Activated CD8-positive, alpha-beta T cell treated with anti-CD3 and anti-CD28 coated beads for 36 hours (primary cell): ENCODE results near the gene RTP4. TPM values are rescaled to one million over a fixed set of nuclear protein-coding genes. Genes with fewer than 3 reads are reported as not detected.

ENCODE experiments used
- ATAC-seq: fragments of 200-7000 bp; cut with Tn5 transposase; one replicate; pipeline ENCODE4 v1.10.0; 2021; ENCODE audit warnings: mild to moderate bottlenecking, moderate library complexity
- CTCF ChIA-PET: fragments of 350-600 bp; sonication (Branson Sonifier 250); formaldehyde crosslinking; loops from one replicate; lab custom pipeline; 2021; ENCODE audit warnings: antibody characterized with exemption; lab: Charles Lee
- POLR2A ChIA-PET: fragments of 350-600 bp; sonication (Branson Sonifier 250); formaldehyde crosslinking; loops from one replicate; lab custom pipeline; 2021; ENCODE audit warnings: antibody characterized with exemption; lab: Charles Lee
- DNase-seq: peaks from one replicate; pipeline ENCODE4 v3.0.0-alpha.2; 2020
- H3K27ac Mint-ChIP-seq: one replicate; pipeline ENCODE4 v1.8.0; 2021; ENCODE audit warnings: mild to moderate bottlenecking, mixed read lengths
- H3K27me3 Mint-ChIP-seq: one replicate; pipeline ENCODE4 v1.8.0; 2021; ENCODE audit warnings: mixed read lengths
- H3K36me3 Mint-ChIP-seq: one replicate; pipeline ENCODE4 v1.8.0; 2021; ENCODE audit warnings: low read depth, mixed read lengths
- H3K4me1 Mint-ChIP-seq: one replicate; pipeline ENCODE4 v1.8.0; 2021; ENCODE audit warnings: low read depth, mixed read lengths
- H3K4me3 Mint-ChIP-seq: one replicate; pipeline ENCODE4 v1.8.0; 2021; ENCODE audit warnings: mild to moderate bottlenecking, moderate library complexity, mixed read lengths
- H3K9me3 Mint-ChIP-seq: one replicate; pipeline ENCODE4 v1.8.0; 2021; ENCODE audit warnings: mixed read lengths
- intact Hi-C: fragments of 100-400 bp; cut with micrococcal nuclease; formaldehyde crosslinking; loops from one replicate; pipeline ENCODE4 v1.10.0; 2022
- total RNA-seq, 2 experiments: library from RNA; stranded (reverse); gene quantifications; one replicate each; pipeline ENCODE4 v1.2.3, GENCODE V29; 2021
- TF ChIP-seq, protein P1 (sequence below): fragments of 200-600 bp; IDR thresholded peaks from one replicate; pipeline ENCODE4 v1.8.0; 2022; ENCODE audit warnings: antibody characterized with exemption, mild to moderate bottlenecking

Gene RTP4
- total RNA-seq, 2 experiments from 2014 or later, result 3.4 to 3.6 TPM

DNA sequence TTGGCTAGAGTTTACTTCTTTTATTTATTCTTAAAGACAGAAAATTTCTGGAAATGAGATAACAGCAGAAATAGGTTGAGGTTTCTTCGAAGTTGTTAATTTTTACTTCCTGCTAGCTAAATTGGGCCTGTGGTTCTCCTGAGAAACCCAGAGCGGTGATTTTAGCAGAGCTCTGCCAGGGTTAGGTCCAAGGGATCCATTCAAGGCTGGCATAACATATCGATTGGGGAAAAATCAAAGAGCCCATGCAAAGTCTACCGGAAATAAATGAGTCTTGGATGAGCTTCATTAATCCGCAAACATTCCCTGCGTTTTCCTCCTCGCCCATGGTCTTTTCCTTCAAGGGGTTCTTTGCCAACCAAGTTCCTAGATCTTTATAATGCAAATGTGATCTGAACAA is 45.9 kb upstream of the RTP4 start:
- ATAC-seq (no peak), DNase-seq (no peak)
- Mint-ChIP-seq H3K36me3 (no peaks in the 10 kb centered on the region), H3K27me3 (peaks cover 20% of the 10 kb centered on the region), H3K27ac (no peak overlapping the region), H3K4me3 (no peak overlapping the region), H3K4me1 (peaks cover 6% of the 10 kb centered on the region), H3K9me3 (no peaks in the 10 kb centered on the region)
- TF ChIP-seq, protein P1, sequence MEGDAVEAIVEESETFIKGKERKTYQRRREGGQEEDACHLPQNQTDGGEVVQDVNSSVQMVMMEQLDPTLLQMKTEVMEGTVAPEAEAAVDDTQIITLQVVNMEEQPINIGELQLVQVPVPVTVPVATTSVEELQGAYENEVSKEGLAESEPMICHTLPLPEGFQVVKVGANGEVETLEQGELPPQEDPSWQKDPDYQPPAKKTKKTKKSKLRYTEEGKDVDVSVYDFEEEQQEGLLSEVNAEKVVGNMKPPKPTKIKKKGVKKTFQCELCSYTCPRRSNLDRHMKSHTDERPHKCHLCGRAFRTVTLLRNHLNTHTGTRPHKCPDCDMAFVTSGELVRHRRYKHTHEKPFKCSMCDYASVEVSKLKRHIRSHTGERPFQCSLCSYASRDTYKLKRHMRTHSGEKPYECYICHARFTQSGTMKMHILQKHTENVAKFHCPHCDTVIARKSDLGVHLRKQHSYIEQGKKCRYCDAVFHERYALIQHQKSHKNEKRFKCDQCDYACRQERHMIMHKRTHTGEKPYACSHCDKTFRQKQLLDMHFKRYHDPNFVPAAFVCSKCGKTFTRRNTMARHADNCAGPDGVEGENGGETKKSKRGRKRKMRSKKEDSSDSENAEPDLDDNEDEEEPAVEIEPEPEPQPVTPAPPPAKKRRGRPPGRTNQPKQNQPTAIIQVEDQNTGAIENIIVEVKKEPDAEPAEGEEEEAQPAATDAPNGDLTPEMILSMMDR, result no peak
- intact Hi-C loops, result no loop called here
- ChIA-PET CTCF (interaction anchor here (0.9 to 11.9 kb wide), 8 partner anchors 10 to 393 kb away, joined by 3 to 372 read pairs (median 4); no protein-coding TSS in a partner anchor), POLR2A (no interaction called here)

DNA sequence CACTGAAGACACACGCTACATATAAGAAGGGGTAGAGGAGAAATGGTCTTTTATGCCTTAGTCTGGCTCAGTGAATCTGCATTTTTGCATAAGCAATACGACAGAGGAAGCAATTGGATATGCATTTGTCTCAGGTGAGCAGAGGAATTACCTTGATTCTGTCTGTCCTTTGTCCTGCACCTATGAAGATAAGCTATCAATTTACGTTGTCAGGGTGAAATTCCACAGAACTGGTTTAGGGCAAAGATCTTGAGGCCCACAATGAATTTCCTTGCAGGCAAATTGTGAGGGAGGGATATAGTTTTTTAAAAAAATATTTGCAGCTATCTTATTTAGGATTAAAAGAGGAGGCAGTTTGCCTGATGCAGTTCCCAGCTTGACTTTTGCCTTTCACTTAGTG is 45.1 kb upstream of the RTP4 start:
- peaks cover 6% of the 10 kb centered on the region for H3K4me1 Mint-ChIP-seq
- intact Hi-C loops, result no loop called here
- CTCF ChIA-PET, result interaction anchor here (0.8 to 11.9 kb wide), 7 partner anchors 63 to 391 kb away, joined by 3 to 372 read pairs (median 4); no protein-coding TSS in a partner anchor
- H3K27me3 Mint-ChIP-seq, result peaks cover 16% of the 10 kb centered on the region
- DNase-seq, result no peak
- no peak overlapping the region for H3K27ac Mint-ChIP-seq
- no peak for ATAC-seq
- no peaks in the 10 kb centered on the region for H3K36me3 Mint-ChIP-seq
- TF ChIP-seq, protein P1, result no peak
- no peak overlapping the region for H3K4me3 Mint-ChIP-seq
- POLR2A ChIA-PET, result no interaction called here
- H3K9me3 Mint-ChIP-seq, result no peaks in the 10 kb centered on the region

DNA sequence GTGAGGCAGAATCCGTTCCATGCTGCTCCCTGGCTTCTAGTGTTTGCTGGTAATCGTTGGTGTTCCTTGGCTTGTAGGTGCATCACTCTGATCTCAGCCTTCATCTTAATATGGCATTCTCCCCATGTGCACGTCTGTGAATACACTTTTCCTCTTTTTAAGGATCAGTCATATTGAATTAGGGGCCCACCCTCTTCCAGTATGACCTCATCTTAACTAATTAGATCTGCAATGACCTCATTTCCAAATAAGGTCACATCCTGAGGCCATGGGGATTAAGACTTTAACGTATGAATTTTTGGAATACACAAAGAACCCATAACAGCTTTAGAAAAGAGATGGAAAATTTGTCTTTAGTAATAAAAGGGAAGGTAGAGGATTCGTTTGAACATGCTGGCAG is 42.6 kb upstream of the RTP4 start:
- TF ChIP-seq, protein P1, result no peak
- ChIA-PET POLR2A (no interaction called here), CTCF (interaction anchor here (1.0 to 11.9 kb wide), 3 partner anchors 33 to 391 kb away, joined by 3 to 372 read pairs (median 3); no protein-coding TSS in a partner anchor)
- H3K27me3 Mint-ChIP-seq, result peaks cover 9% of the 10 kb centered on the region
- H3K4me3 Mint-ChIP-seq, result no peak overlapping the region
- DNase-seq, result no peak
- no peak overlapping the region for H3K27ac Mint-ChIP-seq
- H3K4me1 Mint-ChIP-seq, result no peaks in the 10 kb centered on the region
- no peaks in the 10 kb centered on the region for H3K36me3 Mint-ChIP-seq
- intact Hi-C loops, result no loop called here
- no peaks in the 10 kb centered on the region for H3K9me3 Mint-ChIP-seq
- no peak for ATAC-seq

DNA sequence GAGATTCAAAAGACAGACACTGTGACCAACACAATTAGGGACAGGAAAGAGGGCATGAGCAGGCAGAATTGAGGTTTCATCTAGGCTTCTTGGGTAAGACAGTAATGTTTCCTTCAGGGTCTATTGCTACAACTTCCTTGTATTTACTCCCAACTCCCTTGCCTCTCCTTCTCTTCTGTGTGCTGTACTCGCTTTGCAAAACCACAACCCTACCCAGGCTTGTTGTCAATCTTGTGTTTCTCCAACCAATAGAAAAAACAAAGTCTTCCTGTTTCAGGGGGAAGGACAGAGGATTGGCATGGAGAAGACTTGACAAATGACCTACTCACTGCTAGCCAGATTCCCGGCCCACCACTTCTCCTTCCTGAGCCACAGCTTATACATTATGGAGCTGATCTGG is 40.3 kb upstream of the RTP4 start:
- no peak overlapping the region for H3K27ac Mint-ChIP-seq
- ChIA-PET CTCF (interaction anchor here (1.2 to 10.3 kb wide), 2 partner anchors 9 to 351 kb away, joined by 5 to 93 read pairs; no protein-coding TSS in a partner anchor), POLR2A (no interaction called here)
- ATAC-seq, result no peak
- peaks cover 6% of the 10 kb centered on the region for H3K27me3 Mint-ChIP-seq
- no peaks in the 10 kb centered on the region for H3K4me1 Mint-ChIP-seq
- no peaks in the 10 kb centered on the region for H3K36me3 Mint-ChIP-seq
- H3K4me3 Mint-ChIP-seq, result no peak overlapping the region
- no peak for DNase-seq
- H3K9me3 Mint-ChIP-seq, result no peaks in the 10 kb centered on the region
- TF ChIP-seq, protein P1, result no peak
- intact Hi-C loops, result no loop called here

DNA sequence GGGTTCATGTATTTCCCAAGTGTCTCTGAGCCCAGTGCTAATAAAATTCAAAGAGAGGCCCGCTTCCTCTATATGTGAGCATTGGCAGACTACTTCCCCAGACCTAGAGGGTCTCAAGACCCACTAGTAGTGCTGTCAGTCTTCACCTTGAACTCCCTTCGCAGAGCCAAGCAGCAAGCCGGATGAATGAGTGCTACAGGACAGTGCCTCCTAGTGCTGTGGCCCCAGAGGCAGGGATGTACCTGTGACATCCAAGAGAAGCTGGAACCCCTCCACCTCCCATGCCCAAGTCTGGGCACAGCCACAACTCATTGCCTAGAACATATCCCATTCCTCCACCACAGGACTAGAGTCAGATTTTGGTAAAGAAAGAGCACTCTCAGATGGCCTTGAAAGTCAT is 39.5 kb upstream of the RTP4 start:
- Mint-ChIP-seq H3K9me3 (no peaks in the 10 kb centered on the region), H3K4me3 (no peak overlapping the region), H3K4me1 (no peaks in the 10 kb centered on the region), H3K36me3 (no peaks in the 10 kb centered on the region), H3K27me3 (peaks cover 3% of the 10 kb centered on the region), H3K27ac (no peak overlapping the region)
- TF ChIP-seq, protein P1, result no peak
- ATAC-seq, result no peak
- ChIA-PET CTCF (interaction anchor here (10.3 kb wide), 1 partner anchor 10 kb away, joined by 93 read pairs; no protein-coding TSS in a partner anchor), POLR2A (no interaction called here)
- DNase-seq, result no peak
- intact Hi-C loops, result no loop called here
